ENCODE measurements around the gene CGNL1. TPM values are rescaled to one million over a fixed set of nuclear protein-coding genes. Genes with fewer than 3 reads are reported as not detected.

The CGNL1 gene
- polyA plus RNA-seq, 2 donors: 6.7 to 16.8 TPM

DNA sequence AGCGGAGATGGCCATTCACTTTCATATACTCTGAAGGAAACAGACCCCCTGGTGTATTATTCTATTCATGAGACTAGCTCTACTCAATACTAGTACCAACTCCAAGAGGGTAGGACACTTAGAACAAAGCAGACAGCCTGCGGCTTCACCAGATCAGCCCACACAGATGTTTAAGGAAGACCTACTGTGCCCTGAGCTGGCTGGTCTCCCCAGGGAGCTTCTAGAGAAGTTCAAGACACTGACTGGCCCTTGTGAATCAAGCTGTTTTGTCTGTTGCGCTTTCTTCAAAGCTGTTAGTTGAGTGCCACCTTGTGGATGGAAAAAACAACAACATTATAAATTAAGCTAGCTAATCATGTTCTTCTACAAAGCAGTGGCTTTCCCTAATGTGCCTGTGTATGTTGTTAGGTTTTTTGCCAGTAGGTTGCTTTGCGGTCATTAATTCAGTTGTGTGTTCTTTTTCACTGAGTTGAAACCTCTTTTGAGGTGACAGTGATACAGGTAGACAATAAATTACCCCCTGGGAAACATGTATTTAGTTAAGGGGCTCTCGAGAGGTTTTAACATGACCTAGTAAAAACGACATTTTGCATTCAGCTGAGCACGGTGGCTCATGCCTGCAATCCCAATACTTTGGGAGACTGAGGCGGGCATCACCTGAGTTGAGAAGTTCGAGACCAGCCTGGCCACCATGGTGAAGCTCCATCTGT, 151.2 kb downstream of the CGNL1 start:
- H3K36me3 ChIP-seq (ENCODE audit: control insufficient read depth in 2 of 2, insufficient read depth in 2 of 2, low read length in 1 of 2): no peaks in the 10 kb centered on the region
- WGBS, 2 donors: 59% methylated on average over 9 of the region's 9 CpGs

DNA sequence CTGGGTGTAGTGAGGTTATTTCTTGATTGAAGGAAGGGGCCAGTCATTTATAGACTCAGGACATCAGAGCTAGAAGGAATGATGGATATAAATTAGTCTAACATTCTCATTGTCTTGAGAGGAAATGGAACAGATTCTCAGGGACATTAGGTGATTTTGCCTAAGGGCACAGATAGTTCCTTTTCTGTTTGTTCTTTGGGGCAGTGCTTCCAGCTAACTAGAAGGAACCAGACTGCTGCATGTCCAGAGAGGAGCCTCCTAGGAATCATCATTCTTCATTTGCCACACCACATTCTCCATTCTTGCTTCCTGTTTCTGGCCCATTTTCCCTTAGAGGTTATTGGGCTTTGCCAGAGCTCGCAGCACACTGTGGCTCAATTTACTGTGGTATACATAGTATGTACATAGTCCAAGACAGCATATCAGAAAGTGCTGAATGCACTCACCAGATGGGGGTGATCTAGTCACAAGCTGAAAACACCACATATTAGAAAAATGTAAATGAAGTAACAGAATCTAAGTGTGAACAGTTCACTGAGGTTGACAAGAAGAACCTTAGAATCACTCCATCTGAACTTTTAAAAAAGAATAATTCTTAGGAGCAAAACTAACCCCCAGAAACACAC, 152.7 kb downstream of the CGNL1 start:
- no peak overlapping the region for H3K4me3 ChIP-seq (ENCODE audit: low read depth in 1 of 2, low read length in 2 of 2)
- no peaks in the 10 kb centered on the region for H3K36me3 ChIP-seq (ENCODE audit: control insufficient read depth in 2 of 2, insufficient read depth in 2 of 2, low read length in 1 of 2)
- 72 to 81% methylated on average over 1 of the region's 1 CpG for WGBS, 2 donors
- H3K27me3 ChIP-seq (ENCODE audit: control insufficient read depth in 1 of 2, insufficient read depth in 2 of 2, low read length in 2 of 2): no peaks in the 10 kb centered on the region
- no peaks in the 10 kb centered on the region for H3K9me3 ChIP-seq (ENCODE audit: control insufficient read depth in 2 of 2, insufficient read depth in 1 of 2, low read depth in 1 of 2, low read length in 1 of 2)
- no peaks in the 10 kb centered on the region for H3K4me1 ChIP-seq (ENCODE audit: control insufficient read depth in 2 of 2, insufficient read depth in 2 of 2, low read length in 1 of 2)
- H3K27ac ChIP-seq (ENCODE audit: low read depth in 2 of 2, low read length in 1 of 2): no peak overlapping the region

More for the DNA sequence above, 151.2 kb downstream of the CGNL1 start:
- Histone ChIP-seq H3K9me3 (ENCODE audit: control insufficient read depth in 2 of 2, insufficient read depth in 1 of 2, low read depth in 1 of 2, low read length in 1 of 2) (no peaks in the 10 kb centered on the region), H3K4me1 (ENCODE audit: control insufficient read depth in 2 of 2, insufficient read depth in 2 of 2, low read length in 1 of 2) (no peaks in the 10 kb centered on the region), H3K27ac (ENCODE audit: low read depth in 2 of 2, low read length in 1 of 2) (no peak overlapping the region), H3K4me3 (ENCODE audit: low read depth in 1 of 2, low read length in 2 of 2) (no peak overlapping the region), H3K27me3 (ENCODE audit: control insufficient read depth in 1 of 2, insufficient read depth in 2 of 2, low read length in 2 of 2) (no peaks in the 10 kb centered on the region)

DNA sequence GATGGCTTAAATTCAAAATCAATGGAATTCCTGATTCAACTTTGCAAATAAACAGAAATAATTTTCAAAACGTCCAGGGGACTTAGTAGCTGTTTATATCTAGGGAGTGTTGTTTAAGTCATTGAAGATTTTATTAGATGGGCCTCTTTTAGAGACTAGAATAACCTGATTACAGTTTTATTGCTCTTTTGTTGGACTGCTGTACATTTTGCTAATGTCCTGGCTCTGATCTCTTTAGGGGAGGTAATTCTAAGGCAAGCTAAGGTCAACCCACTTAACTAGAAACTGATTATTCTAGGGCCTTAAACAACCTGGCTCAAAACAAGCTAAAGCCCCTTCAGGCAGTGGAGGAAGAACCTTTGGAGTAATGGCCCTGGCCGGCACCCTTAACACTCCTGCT, 153.4 kb downstream of the CGNL1 start:
- 48% methylated on average over 2 of the region's 2 CpGs for WGBS, 2 donors
- H3K27me3 ChIP-seq (ENCODE audit: control insufficient read depth in 1 of 2, insufficient read depth in 2 of 2, low read length in 2 of 2): no peaks in the 10 kb centered on the region
- no peak overlapping the region for H3K27ac ChIP-seq (ENCODE audit: low read depth in 2 of 2, low read length in 1 of 2)
- H3K9me3 ChIP-seq (ENCODE audit: control insufficient read depth in 2 of 2, insufficient read depth in 1 of 2, low read depth in 1 of 2, low read length in 1 of 2): no peaks in the 10 kb centered on the region
- no peak overlapping the region for H3K4me3 ChIP-seq (ENCODE audit: low read depth in 1 of 2, low read length in 2 of 2)
- H3K36me3 ChIP-seq (ENCODE audit: control insufficient read depth in 2 of 2, insufficient read depth in 2 of 2, low read length in 1 of 2): no peaks in the 10 kb centered on the region
- no peaks in the 10 kb centered on the region for H3K4me1 ChIP-seq (ENCODE audit: control insufficient read depth in 2 of 2, insufficient read depth in 2 of 2, low read length in 1 of 2)

DNA sequence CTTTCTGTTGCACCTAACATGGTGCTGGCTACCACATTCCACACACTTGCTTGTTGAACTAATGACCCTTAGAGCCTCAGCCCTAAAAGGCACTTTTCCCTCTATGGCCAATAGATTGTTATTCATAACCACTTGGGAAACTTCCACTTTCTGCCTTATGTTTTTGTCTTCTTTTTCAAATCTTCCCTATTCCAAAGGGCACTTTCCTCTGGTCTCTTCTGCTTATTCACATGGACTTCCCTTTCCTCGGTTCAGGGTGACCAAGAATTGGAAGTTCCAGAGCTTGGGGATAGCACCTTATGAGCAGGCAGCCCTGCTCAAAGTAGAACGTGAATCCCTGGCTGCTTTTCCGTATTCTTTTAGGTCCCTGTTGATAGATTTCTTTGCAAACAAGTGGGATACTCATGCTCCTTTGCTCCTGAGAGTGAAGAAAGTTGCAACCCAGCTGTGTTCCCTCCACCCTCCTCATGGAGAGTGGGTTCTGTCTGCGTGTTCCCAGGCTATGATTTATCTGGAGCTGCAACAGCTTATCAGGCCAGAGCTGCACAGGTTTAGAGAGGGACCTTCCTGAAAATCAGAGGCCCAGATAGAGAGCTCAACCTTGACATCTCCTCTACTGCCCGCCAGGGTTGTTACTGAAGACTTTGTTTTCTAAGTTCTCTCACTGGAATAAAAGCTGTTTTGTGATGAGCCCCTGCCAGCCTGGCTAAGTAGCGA, 156.6 kb downstream of the CGNL1 start:
- no peak overlapping the region for H3K27ac ChIP-seq (ENCODE audit: low read depth in 2 of 2, low read length in 1 of 2)
- H3K4me1 ChIP-seq (ENCODE audit: control insufficient read depth in 2 of 2, insufficient read depth in 2 of 2, low read length in 1 of 2): no peaks in the 10 kb centered on the region
- no peak overlapping the region for H3K4me3 ChIP-seq (ENCODE audit: low read depth in 1 of 2, low read length in 2 of 2)
- H3K27me3 ChIP-seq (ENCODE audit: control insufficient read depth in 1 of 2, insufficient read depth in 2 of 2, low read length in 2 of 2): no peaks in the 10 kb centered on the region
- H3K36me3 ChIP-seq (ENCODE audit: control insufficient read depth in 2 of 2, insufficient read depth in 2 of 2, low read length in 1 of 2): no peaks in the 10 kb centered on the region
- H3K9me3 ChIP-seq (ENCODE audit: control insufficient read depth in 2 of 2, insufficient read depth in 1 of 2, low read depth in 1 of 2, low read length in 1 of 2): no peaks in the 10 kb centered on the region
- WGBS, 2 donors: 78 to 79% methylated on average over 6 of the region's 6 CpGs

DNA sequence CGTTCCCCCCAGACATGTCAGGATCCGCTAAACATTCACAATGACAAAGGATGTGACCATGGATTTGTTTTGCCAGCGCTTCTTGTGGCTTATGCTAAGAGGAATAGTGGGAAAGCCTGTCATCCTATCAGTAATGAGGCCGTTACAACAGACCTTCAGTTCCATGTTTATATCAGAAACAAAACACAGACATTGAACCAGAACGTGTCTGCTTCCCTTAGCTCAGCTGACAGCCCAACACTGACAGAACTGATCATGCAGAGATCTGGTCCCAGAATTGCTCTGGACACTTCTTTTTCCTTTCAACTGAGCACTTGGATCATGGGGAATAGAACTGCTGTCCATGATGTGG, 157.1 kb downstream of the CGNL1 start:
- WGBS, 2 donors: 72 to 74% methylated on average over 5 of the region's 5 CpGs
- no peak overlapping the region for H3K27ac ChIP-seq (ENCODE audit: low read depth in 2 of 2, low read length in 1 of 2)
- no peaks in the 10 kb centered on the region for H3K36me3 ChIP-seq (ENCODE audit: control insufficient read depth in 2 of 2, insufficient read depth in 2 of 2, low read length in 1 of 2)
- no peak overlapping the region for H3K4me3 ChIP-seq (ENCODE audit: low read depth in 1 of 2, low read length in 2 of 2)
- H3K4me1 ChIP-seq (ENCODE audit: control insufficient read depth in 2 of 2, insufficient read depth in 2 of 2, low read length in 1 of 2): no peaks in the 10 kb centered on the region
- H3K27me3 ChIP-seq (ENCODE audit: control insufficient read depth in 1 of 2, insufficient read depth in 2 of 2, low read length in 2 of 2): no peaks in the 10 kb centered on the region
- H3K9me3 ChIP-seq (ENCODE audit: control insufficient read depth in 2 of 2, insufficient read depth in 1 of 2, low read depth in 1 of 2, low read length in 1 of 2): no peaks in the 10 kb centered on the region

DNA sequence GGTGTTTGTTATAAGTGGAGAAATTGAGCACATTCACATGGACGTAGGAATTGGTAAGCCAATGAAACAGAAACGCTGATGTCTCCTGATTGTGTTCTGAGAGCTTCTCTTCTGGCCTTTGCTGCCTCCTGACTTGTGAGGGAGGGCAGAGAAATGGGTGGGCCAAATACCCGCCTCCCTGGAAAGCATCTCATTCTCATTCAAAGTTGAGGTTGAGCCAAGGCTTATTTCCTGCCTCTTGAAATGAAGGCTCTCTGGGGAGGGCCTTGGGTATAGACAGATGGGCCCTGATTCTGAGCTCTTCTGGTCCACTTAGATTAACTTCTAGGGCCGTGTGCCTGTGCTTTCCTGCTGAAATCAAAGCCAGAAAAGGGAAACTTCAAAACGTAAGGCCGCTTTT, 158.0 kb downstream of the CGNL1 start:
- Histone ChIP-seq H3K4me3 (ENCODE audit: low read depth in 1 of 2, low read length in 2 of 2) (no peak overlapping the region), H3K9me3 (ENCODE audit: control insufficient read depth in 2 of 2, insufficient read depth in 1 of 2, low read depth in 1 of 2, low read length in 1 of 2) (no peaks in the 10 kb centered on the region), H3K4me1 (ENCODE audit: control insufficient read depth in 2 of 2, insufficient read depth in 2 of 2, low read length in 1 of 2) (no peaks in the 10 kb centered on the region), H3K27me3 (ENCODE audit: control insufficient read depth in 1 of 2, insufficient read depth in 2 of 2, low read length in 2 of 2) (no peaks in the 10 kb centered on the region), H3K36me3 (ENCODE audit: control insufficient read depth in 2 of 2, insufficient read depth in 2 of 2, low read length in 1 of 2) (no peaks in the 10 kb centered on the region), H3K27ac (ENCODE audit: low read depth in 2 of 2, low read length in 1 of 2) (no peak overlapping the region)
- WGBS, 2 donors: 54 to 66% methylated on average over 6 of the region's 6 CpGs

DNA sequence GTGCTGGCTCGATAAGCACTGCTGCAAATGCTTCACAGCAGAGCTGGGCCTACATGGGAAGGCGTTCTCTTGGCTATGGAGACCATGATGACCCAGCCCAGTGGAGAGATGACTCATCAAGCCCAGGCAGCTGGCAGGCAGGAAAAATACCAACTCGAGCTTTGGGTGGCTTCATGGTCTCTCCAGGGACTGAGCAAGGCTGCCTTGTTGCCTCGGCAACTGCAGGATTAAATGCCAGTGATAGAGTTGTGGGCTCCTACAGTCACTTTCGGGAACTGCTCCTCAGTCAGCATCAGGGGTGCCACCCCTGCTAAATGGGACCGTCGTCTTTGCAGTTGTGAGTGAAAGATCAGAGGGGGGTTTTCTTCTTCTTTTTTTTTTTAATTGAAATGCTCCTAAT, 160.8 kb downstream of the CGNL1 start:
- WGBS, 2 donors: 65% methylated on average over 7 of the region's 7 CpGs
- Histone ChIP-seq H3K4me3 (ENCODE audit: low read depth in 1 of 2, low read length in 2 of 2) (no peak overlapping the region), H3K27ac (ENCODE audit: low read depth in 2 of 2, low read length in 1 of 2) (no peak overlapping the region)

DNA sequence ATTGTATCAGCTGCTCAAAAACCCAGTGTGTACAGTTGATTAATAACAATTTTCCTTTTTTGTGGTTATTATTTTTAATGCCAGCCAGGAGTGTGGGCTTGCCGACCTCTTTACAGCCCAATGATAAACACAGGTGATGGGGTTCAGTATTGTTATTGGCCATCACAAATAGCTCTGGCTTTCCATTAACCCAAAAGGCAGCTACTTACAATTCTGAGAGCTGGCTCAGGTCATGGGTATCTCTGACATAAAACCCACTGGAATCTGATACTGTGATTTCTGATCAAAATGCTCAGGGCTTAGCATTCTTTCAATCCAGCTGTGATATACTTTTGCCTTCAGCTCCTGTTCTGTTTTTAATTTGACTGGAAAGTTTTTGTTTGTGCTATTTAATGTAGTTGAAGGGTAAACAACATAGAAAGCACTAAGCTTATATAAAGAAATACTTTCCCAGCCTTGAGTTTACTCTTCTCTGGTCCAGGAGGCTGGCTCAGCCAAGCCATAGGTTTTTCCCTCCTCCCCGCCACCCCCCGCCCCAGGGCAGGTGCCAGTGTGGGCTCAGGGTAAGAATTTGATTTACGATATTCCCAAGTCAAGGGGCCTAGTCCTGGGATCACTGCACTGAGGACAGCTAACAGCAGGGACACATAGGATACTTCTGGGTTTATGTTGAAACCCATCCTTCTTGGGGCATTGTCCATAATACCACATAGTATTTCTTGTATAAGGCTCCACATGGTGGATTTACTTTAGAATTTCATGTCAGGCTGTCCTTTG, 161.4 kb downstream of the CGNL1 start:
- no peak overlapping the region for H3K27ac ChIP-seq (ENCODE audit: low read depth in 2 of 2, low read length in 1 of 2)
- H3K4me1 ChIP-seq (ENCODE audit: control insufficient read depth in 2 of 2, insufficient read depth in 2 of 2, low read length in 1 of 2): peaks cover 0 to 2% of the 10 kb centered on the region in 2 donors
- H3K4me3 ChIP-seq (ENCODE audit: low read depth in 1 of 2, low read length in 2 of 2): no peak overlapping the region

More for the DNA sequence above, 160.8 kb downstream of the CGNL1 start:
- Histone ChIP-seq H3K9me3 (ENCODE audit: control insufficient read depth in 2 of 2, insufficient read depth in 1 of 2, low read depth in 1 of 2, low read length in 1 of 2) (peaks cover 0 to 3% of the 10 kb centered on the region in 2 donors), H3K36me3 (ENCODE audit: control insufficient read depth in 2 of 2, insufficient read depth in 2 of 2, low read length in 1 of 2) (peaks cover 0 to 2% of the 10 kb centered on the region in 2 donors), H3K27me3 (ENCODE audit: control insufficient read depth in 1 of 2, insufficient read depth in 2 of 2, low read length in 2 of 2) (no peaks in the 10 kb centered on the region), H3K4me1 (ENCODE audit: control insufficient read depth in 2 of 2, insufficient read depth in 2 of 2, low read length in 1 of 2) (peaks cover 0 to 2% of the 10 kb centered on the region in 2 donors)

DNA sequence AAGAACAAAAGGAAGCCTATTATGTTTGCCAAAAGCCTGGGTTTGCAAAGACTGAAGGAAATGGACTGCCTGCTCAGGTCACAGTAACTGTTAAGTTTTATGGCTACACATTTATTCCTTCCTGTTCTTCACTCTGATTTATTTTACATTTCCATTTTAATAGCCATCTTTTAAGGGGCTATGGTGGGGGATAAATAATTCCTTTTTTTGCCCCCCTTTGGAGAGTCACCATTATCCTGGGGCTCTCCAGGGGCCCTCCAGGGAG, 161.9 kb downstream of the CGNL1 start:
- Histone ChIP-seq H3K27me3 (ENCODE audit: control insufficient read depth in 1 of 2, insufficient read depth in 2 of 2, low read length in 2 of 2) (no peaks in the 10 kb centered on the region), H3K27ac (ENCODE audit: low read depth in 2 of 2, low read length in 1 of 2) (no peak overlapping the region), H3K36me3 (ENCODE audit: control insufficient read depth in 2 of 2, insufficient read depth in 2 of 2, low read length in 1 of 2) (peaks cover 0 to 2% of the 10 kb centered on the region in 2 donors), H3K4me1 (ENCODE audit: control insufficient read depth in 2 of 2, insufficient read depth in 2 of 2, low read length in 1 of 2) (peaks cover 0 to 2% of the 10 kb centered on the region in 2 donors), H3K4me3 (ENCODE audit: low read depth in 1 of 2, low read length in 2 of 2) (no peak overlapping the region), H3K9me3 (ENCODE audit: control insufficient read depth in 2 of 2, insufficient read depth in 1 of 2, low read depth in 1 of 2, low read length in 1 of 2) (peaks cover 0 to 3% of the 10 kb centered on the region in 2 donors)

More for the DNA sequence above, 161.4 kb downstream of the CGNL1 start:
- peaks cover 0 to 3% of the 10 kb centered on the region in 2 donors for H3K9me3 ChIP-seq (ENCODE audit: control insufficient read depth in 2 of 2, insufficient read depth in 1 of 2, low read depth in 1 of 2, low read length in 1 of 2)
- H3K27me3 ChIP-seq (ENCODE audit: control insufficient read depth in 1 of 2, insufficient read depth in 2 of 2, low read length in 2 of 2): no peaks in the 10 kb centered on the region
- WGBS, 2 donors: 76 to 91% methylated on average over 4 of the region's 4 CpGs
- peaks cover 0 to 2% of the 10 kb centered on the region in 2 donors for H3K36me3 ChIP-seq (ENCODE audit: control insufficient read depth in 2 of 2, insufficient read depth in 2 of 2, low read length in 1 of 2)

Measured in esophagus (tissue), 2 donors.